ENCODE measurements around the gene STN1. TPM values are rescaled to one million over a fixed set of nuclear protein-coding genes. Genes with fewer than 3 reads are reported as not detected.

The STN1 gene
- polyA plus RNA-seq, 5 donors = 25.2 to 31.4 (median 29.6) TPM

Other genes with a start within 250 kb of the STN1 start
- gene SH3PXD2A, start 62.6 kb downstream of the STN1 start, polyA plus RNA-seq (ENCODE audit: insufficient read depth in 1 of 5, insufficient read length in 5 of 5, low replicate concordance in 1 of 5) = 100 to 1,000 TPM in 1 of 5 donors, 10 to 100 TPM in 4; 77.6 to 101 (median 84.0) TPM
- gene SLK, start 49.0 kb upstream of the STN1 start, polyA plus RNA-seq (ENCODE audit: insufficient read depth in 1 of 5, insufficient read length in 5 of 5, low replicate concordance in 1 of 5) = 10 to 100 TPM; 41.9 to 72.8 (median 66.7) TPM
- 1 to 10 TPM in 1 of 5 donors, under 1 TPM in 4; 0.82 to 1.5 (median 0.85) TPM for gene COL17A1, start 167.7 kb upstream of the STN1 start, polyA plus RNA-seq (ENCODE audit: insufficient read depth in 1 of 5, insufficient read length in 5 of 5, low replicate concordance in 1 of 5)
- 10 to 100 TPM in 4 of 5 donors, 1 to 10 TPM in 1; 8.9 to 15.0 (median 10.9) TPM for gene SFR1, start 204.0 kb upstream of the STN1 start, polyA plus RNA-seq (ENCODE audit: insufficient read depth in 1 of 5, insufficient read length in 5 of 5, low replicate concordance in 1 of 5)

All from right lung (tissue), 5 donors.